Measurements from ENCODE around the gene SORL1.
A peak's percentile ranks its signal among the peaks of the same experiment; 100 is the strongest.

The SORL1 gene

DNA sequence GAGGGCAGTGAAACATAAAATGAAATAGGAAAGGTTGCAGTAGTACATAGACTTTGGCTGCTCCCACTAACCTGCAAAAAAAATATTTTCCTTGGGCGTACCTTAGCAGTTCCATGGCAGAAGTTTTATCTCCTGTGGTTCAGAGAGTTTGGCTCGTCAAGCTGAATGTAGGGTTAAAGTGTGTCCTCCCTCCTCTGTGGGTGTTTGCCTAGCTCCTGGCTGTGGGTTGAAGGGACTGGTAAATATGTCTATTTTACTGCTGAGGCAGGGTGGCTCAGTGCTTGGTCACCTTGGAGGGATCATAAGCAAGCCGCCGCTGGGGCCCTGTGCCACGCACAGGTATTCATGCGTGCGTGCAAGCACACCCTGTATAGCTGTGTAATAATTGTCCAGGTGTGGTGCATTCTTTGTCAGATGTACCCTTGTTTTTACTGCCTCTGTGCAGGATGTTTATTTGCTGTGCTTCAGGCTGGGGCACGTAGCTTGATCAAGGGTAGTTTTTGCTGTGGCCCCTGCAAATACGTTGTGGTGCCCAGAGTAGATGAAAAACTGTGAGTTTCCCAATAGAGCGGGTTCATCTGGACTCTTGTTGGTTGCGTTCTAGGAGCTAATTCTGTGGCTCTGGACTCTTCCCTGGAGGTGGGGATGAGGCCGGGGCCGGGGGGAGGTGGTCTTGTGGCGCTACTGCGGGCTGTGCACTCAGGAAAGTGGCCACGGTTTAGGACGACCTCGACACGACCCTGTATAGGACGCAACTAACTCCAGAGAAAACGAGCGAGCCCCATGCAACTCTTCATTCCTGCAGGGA is 732 bp upstream of the SORL1 start:
- no peak for DNase-seq (ENCODE audit: low spot score)
- no peak for FAIRE-seq

DNA sequence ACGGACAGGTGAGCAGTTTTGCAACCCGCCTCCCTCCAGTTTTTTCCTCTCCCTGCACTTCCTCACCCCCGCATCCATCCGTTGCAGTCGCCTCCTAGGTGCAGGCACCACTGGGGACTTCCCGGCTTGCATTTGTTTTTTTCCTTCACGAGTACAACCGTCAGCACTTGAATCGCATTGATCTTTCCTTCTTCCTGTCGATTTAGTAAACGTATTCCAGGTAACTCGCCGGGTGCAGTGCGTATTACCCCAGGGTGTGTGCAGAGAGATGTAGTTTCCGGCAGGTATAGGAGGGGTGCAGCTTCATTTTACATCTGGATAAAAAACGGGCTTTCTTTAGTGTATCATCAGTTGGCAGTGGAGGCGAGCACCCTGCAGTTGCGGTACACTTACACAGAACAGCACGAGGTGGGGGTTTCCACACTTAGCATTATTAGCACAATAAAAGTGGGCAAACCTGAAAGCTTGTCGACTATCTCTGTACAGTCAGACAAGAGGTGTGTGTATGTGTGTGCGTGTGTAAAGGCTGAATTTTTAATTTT is 566 bp downstream of the SORL1 start, which contains the start of gene SORL1-AS1:
Gene SORL1-AS1, minus strand, starts transcription at position 359 of the 542 bp plus-strand sequence.
- DNase-seq (ENCODE audit: low spot score): no peak
- FAIRE-seq: no peak

DNA sequence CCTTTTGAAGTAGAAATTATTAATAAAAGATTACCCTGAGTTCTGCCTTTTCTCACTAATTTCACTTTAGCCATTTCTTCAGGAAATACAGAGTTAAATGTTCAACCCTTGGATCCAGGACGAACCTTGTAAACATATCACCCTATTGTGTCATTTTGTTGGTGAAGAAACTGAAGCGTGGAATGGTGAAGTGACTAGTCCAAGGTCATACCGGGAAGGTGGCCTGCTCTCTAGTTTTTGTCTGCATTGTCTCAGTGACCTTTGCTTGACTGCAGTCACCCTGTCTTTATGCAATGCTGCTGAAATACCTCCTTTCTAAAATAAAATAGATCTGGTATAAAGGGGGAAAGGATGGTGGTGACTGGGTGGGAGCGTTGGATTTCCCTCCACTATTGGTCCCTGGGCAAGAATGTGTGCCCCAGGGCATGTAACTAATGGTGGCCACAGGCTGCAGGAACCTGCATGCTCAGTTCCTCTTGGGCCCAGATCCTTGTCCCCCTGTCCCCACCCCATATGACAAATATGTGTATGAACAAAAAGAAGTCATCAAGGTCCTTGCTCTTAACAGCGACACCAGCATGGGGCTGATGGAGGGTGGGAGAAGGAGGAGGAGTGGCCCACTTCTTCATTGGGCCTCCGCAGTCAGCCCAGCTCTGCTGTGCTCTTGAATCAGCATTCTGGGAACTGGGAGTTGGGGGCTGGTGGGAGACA is 1.6 kb downstream of the SORL1 start:
- DNase-seq (ENCODE audit: low spot score): no peak
- no peak for FAIRE-seq

DNA sequence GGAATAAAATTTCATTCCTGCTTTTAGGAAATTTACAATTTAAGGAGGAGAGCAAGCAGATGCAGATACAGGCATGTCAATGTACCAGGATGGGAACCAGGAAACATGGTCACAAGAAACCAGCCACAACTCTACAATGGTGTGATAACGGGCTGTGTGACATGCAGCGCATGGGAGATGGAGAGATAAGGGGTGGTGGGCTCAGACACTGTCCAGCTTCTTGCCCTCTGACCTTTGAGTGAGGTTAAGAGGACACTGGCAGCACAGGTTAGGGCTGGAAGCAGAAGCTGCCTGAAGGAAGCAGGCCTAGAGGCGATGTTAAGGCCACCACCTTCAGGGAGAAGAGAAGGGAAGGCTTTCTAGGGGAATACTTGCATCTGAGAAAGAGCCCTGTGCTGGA is 3.0 kb downstream of the SORL1 start:
- DNase-seq (ENCODE audit: low spot score) (no peak), FAIRE-seq (no peak)

DNA sequence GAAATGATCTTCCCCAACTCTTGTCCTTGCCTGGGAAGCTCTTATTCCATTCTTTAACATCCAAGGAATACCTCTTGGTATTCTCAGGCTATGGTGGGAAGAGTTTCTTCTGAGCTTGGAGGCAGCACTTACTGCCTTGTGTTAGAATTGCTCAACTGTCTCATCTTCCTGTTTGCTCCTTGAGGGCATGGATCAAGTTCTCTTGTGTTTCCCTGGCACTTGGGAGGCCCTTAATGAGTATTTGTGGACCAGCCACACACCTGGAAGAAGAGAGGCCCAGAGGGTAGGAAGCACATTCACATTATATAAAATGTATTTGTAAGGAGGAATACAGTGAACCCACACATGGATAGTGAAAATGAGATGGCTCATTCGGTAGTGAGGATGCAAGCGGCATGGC is 4.0 kb downstream of the SORL1 start:
- FAIRE-seq: no peak
- no peak for DNase-seq (ENCODE audit: low spot score)

DNA sequence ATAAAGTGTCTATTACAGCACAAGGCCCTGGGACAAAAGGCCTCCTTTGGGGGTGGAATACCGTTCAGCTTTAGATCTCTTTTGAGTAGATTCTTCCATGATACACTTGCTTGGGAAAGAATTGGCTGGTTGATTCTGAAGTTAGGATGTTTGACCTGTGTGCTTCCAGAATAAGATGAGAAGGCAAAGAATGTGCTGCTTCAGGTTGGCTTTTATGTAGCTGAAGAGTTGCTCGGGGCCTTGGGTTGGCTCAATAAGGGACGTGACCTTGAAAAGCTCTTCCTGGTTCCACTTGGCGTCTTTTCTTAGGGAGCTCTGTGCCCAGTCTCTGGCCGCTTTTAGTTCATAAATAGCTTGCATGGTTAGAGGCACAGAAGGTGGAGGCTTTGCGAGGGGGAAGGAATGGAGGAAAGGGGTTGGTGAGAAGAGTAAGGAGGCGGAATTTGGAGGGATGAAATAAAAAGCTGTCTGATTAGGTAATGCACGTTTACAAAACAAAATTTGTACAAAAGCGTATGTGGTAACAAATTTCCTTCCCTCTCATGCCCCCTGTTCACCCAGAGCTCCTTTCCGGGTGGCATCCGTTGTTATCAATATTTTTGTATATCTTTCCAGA is 4.8 kb downstream of the SORL1 start:
- FAIRE-seq (no peak), DNase-seq (ENCODE audit: low spot score) (no peak)

DNA sequence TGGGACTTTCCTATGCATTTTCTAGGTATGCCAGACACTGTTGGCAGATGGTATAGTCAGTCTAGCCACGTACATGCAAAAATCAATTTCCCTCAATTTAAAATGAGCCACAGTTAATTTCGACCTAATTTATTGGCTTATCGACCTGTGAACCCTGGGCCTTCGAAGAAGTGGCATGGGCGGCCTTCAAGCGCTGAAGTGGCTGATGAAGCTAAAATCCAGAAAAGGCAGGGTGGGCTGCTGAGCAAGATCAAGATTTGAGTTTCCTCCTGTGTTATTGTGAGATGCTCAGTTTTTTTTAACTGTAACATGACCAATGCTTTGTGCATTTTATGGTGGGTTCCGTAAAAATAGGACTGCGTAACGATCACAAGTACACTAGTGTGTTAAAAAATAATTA is 6.4 kb downstream of the SORL1 start:
- FAIRE-seq (no peak), DNase-seq (ENCODE audit: low spot score) (no peak)

DNA sequence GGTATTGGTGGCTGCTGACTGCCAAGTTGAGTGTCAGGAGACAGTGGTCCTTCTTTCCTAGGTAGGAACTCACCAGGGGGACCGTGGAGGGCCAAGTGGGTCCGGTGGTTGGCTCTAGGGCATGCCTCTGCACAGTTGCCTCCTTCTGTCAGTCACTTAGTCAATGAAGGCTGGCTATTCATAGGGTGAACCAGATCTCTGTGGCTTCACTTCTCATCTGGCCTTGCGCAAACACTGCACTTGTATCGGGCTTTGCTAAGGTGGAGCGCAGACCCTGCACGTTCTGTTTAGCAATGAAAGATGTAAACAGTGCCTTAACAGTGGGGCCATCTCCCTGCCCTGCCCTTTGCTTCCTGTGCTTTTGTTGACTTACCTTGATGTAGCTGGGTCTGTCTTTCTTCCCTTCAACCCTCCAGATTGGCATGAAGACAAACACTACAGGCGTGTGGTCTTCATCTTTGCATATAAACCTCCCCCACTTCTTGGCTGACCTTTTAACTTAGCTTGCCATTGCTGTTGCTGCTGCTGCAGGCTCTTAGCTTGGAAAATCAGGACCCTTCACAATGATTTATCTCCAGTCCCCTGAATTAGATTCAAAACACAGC is 7.4 kb downstream of the SORL1 start:
- DNase-seq (ENCODE audit: low spot score) (no peak), FAIRE-seq (no peak)

DNA sequence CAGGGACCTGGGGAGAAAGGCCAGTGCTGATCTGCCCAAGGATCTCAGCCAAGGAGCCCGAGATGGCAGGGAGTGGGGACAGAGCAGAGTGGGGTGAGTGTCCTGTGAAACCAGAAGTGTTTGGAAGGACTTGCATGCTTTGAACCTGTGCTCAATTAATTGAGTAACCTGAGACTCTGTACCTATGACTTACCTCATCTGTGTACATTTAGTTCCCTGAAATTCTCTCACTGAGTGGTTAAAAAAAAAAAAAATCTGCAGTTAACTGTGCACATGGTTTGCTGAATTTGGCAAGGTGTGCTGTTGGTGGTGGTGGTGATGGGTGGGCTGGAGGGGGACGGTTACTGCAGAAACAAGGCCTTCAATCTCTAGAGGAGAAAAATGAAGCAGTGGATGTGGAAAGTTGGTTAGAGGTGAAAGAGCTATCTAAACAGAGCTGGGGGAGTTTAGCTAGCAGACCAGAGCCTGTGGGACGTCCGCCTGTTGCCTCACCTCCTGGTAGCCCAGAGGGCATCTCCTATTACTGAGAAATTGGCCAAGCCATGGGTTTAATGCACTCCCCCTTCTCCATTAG is 8.9 kb downstream of the SORL1 start:
- no peak for DNase-seq (ENCODE audit: low spot score)
- no peak for FAIRE-seq

DNA sequence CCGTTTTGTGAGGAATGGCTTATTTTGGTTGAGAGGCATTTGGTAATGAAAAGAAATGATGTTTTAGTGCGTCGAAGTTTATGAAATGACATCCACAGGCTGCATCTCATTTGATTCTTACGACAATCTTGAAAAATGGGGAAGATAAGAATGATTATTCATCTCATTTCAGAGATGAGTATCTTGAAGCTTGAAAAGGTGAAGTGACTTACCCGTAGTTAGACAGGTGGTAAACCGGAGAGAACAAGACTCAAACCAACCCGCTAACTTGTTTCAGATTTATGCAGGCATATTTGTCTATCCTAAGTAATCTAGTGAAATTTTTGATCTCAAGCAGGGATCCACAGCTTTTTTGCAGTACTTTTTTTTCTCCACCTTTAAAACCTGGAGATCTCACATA is 9.7 kb downstream of the SORL1 start:
- FAIRE-seq (no peak), DNase-seq (ENCODE audit: low spot score) (no peak)

DNA sequence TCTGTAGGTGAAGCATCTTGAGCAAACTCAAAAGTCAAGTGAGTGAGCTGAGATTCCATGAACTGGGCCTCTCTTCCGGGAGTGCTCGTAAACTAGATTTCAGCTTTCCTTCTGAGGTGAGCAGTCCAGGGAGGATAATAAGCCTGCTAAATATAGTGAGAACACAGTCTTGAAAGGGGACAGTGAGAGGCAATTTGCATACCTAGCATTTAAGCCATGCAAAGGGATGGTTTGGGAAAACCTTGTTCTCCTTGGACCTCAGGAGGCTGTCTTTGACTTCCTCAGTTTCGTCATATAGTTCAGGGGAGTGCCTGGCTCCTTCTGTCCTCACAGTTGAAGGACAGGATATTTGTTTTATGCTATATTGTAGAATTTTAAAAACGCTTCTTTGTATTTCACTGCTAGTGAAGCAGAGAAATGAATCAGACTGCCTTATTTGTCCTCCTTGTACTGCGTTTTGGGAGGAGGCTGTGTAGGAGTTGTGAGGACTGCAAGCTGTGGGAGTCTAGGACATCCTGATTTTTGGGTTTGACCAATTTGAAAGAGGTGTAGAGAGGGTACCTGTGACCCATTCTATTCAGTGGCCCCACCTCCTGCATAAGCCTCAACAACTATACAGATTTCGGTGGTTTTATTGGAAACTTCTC is 11.7 kb downstream of the SORL1 start:
- no peak for DNase-seq (ENCODE audit: low spot score)
- FAIRE-seq: no peak

DNA sequence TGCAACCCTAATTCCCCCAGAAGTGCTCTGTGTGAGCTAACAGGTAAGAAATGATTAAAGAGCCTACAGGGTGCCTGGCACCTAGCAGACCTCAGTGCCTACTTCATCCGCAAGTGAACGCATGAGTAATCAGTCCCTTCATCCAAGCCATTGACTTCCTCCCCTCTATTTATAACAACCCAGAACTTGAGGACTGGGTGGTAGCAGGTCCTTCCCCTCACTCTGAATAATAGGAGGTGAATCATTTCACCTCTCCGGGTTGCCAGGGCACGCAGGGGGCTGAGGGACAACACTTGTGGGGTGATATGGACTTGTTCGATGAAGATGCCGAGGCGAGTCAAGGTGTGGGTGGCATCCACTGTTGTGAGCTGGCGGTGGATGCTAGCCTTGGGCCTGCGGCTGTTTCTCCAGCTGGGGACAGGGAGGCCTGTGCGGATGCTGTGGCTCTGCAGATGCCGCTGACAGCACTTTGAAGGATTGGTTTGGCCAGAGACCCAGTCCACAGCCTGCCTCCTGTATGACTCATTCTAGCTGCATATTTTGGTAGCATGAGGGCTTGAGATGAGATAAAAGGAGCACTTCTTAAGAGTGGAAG is 12.3 kb downstream of the SORL1 start:
- DNase-seq (ENCODE audit: low spot score) (peak; percentile 85), FAIRE-seq (peak; percentile 63)

DNA sequence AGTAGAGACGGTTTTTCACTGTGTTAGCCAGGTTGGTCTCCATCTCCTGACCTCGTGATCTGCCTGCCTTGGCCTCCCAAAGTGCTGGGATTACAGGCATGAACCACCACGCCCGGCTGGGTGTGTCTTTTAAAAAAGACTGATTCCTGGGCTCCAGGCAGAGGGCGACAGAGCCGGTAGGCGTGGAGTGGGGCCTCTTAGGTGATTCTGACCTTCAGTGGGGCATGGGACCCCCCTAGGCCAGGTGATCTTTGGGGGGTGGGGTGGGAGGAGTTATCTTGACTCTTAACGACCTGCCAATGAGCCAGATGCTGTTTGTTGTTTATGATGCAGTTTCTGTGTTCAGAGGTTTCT is 13.6 kb downstream of the SORL1 start:
- DNase-seq (ENCODE audit: low spot score): no peak
- FAIRE-seq: no peak

DNA sequence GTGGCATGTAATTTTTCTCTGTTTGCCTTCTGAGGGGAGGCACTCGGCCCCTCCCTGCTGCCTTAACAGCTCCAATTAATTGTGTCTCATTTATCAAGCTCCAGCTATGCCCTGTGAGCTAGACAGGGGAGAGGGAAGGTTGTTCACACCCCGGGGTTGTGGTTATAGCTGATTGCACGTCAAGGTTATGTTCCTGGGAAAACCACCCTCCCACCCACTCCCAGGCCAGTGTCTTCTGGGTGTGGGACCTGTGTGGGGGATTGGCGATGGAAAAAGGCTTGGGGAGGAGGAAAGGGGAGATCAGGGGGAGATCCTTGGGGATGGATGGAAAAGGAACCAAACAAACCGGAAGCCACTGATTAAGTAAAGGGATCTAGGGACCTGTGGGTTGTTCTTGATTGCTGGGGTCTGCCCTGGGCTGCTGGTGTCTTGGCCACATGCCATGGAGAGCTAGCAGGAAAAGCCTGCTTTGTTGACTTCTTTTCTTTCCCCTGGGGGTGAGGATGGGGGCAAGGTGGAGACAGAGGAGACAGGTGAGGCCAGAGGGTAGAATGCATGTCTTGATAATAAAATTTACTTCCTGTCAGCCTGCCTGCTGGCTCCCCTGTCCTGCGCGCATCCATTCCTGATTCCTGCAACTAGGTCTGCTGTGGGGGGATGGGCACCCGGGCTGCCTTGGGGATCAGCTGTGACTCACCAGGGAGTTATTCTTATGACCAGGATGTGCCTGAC is 14.1 kb downstream of the SORL1 start:
- DNase-seq (ENCODE audit: low spot score): peak; percentile 87
- FAIRE-seq: no peak

DNA sequence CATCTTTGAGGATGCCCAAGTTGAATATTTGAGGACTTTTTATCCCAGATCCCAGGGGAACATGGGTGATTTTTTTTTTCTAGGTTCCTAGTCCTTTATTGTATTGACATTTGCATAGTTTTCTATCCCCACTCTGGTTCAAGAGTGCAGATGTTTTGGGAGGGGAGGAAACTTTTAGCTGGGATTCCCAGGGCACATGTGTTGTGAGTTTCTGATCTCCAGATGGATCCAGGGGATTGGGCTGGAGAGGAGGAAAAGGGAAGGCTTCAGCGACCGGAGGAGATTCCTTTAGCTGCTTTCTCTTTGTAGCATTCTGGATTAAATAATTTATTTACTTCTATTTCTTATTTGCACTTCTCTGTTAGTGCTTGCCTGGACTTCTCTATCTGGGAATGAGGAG is 15.4 kb downstream of the SORL1 start:
- DNase-seq (ENCODE audit: low spot score) (no peak), FAIRE-seq (no peak)

DNA sequence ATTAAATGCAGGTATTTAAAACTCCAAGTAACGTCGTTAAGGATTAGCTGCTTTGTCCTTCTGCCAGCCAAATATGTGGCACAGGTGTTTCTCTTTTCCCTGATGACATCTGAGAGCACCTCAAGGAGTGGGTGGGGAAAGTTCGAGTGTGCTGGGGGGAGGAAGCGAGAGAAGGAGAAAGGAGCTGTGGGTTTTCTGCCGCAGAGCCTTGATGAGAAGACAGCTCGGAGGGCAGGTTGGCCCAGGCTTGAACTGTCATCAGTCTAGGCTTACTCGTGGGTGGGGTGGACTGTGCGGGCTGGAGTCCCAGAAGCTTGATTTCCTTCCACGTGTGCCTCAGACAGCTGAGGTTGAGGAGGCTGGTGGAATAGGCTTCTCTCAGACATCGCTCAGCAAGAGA is 15.9 kb downstream of the SORL1 start:
- no peak for FAIRE-seq

DNA sequence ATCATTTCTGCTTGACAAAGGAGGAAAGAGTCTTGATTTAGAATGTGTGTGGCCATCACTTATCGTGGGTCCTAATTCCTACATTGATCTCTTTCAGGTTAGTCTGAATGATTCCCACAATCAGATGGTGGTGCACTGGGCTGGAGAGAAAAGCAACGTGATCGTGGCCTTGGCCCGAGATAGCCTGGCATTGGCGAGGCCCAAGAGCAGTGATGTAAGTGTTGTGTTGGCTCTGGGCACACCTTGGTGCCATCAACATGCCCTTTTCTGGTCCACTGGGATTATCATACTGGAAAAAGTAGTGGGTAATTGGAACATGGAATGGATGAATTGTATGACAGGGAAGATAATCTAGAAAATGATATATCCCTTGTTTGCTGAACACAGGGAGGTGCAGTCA is 17.8 kb downstream of the SORL1 start:
- FAIRE-seq (no peak), DNase-seq (ENCODE audit: low spot score) (no peak)

More for the DNA sequence above, 15.9 kb downstream of the SORL1 start:
- no peak for DNase-seq (ENCODE audit: low spot score)

DNA sequence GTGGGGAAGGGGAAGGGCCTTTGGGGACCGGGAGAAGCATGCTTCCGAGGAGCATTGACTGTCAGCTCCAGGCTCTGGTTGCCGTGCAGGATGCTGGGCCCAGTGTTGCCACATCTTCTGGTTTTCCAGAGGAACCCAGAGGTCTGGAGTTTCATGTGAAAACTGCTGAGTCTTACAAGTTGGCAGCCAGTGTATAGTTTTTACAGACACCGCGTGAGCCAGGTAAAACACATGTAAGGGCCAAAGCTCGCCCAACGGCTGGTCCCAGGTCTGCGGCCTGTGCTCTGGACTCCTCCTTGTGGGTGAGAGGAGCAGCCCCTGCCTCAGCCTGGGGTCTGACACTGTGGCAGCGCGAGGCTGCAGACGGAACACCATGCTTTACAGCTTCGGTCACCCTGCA is 19.1 kb downstream of the SORL1 start:
- FAIRE-seq: no peak
- no peak for DNase-seq (ENCODE audit: low spot score)

DNA sequence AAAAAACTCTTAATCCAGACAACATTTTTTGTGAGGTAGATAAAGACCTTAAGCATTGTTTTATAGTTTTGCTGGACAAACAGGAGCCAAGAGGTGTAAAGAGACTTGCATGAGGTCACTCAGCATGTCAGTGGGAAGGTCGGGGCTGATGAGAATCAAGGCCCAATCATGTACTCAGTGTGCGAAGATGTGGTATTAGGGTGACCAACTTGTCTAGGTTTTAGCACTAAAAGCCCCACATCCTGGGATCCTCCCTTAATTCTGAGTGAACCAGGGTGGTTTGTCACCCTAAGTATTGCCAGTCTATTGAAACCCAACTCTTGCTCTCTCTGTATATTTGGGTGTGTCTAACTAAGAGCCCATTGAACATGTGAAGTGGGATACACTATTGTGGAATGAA is 20.2 kb downstream of the SORL1 start:
- DNase-seq (ENCODE audit: low spot score): no peak
- FAIRE-seq: no peak
